Stimulated activated CD8-positive, alpha-beta memory T cell treated with anti-CD3 and anti-CD28 coated beads, Interleukin-4, amount 100 ng/mL, for 1 hour (primary cell): ENCODE data around the gene APOO.

Source experiments
- DNase-seq, 2 donors: peaks; one replicate each; pipeline ENCODE4 v3.0.0-alpha.2; 2020; ENCODE audit warnings: low read depth in 2 of 2, low spot score in 1 of 2

Gene APOO

GRCh38 chrX:23907498-23908218 lies at the start of gene APOO, which contains the start of gene CXorf58:
TSS of gene APOO (minus strand) at chrX:23907938. CDS start at chrX:23907702, 236 bp downstream.
TSS of gene CXorf58 (plus strand) at chrX:23908006. CDS start at chrX:23910303, 2,297 bp downstream.
- peak; percentile 66 to 80 for DNase-seq

- no peak for DNase-seq
These were observed 46.7 kb upstream of the APOO start for GRCh38 chrX:23954396-23954795.

GRCh38 chrX:23953908-23954269 lies 46.2 kb upstream of the APOO start:
- no peak for DNase-seq

DNA sequence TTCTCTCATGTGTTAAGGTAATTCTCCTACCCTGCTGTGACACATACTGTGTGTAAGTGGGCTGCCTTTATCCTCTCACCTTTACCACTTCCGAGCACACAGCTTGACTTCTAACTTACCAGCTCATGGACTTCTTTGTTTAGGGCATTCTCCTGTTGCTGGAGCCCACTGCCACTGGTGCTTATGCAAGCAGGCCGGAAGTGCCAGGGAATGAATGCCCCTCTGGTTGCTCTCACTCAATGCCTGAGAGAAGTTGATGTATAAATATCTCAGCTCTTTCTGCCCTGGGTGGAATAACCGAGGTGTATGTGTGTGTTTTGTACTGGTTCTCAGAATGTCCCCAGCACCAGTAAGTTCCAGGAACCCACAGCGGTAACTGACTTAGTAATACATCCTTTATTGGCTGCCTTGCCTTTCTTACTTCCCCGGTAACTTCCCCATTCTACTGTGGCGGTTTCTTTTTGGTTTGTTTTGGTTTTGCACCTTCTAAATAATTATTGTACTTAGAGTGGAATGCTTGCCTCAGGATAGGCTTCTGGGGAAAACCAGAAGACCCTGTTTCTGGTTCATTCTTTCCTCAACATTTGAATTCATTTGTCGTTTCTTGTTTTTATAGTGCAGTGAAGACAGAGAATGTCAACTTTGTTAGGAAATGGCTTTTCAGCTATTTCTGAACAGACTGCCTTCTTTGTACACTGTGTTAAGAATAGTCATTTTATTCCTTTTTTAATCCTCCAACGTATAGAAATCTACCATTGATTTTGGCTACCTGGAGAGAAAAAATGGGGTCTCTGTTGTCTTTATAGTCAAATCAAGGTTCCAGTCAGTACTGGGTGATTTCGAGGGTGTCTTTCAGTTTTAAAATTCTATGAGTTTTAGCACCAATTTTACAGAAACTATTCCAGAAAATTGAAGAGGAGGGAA lies 45.5 kb upstream of the APOO start:
- no peak for DNase-seq

GRCh38 chrX:23952391-23952790 lies 44.7 kb upstream of the APOO start:
- no peak for DNase-seq

- no peak for DNase-seq
These were observed 37.5 kb upstream of the APOO start for GRCh38 chrX:23945206-23945605.

GRCh38 chrX:23944234-23944633 lies 36.5 kb upstream of the APOO start:
- DNase-seq, result no peak

DNA sequence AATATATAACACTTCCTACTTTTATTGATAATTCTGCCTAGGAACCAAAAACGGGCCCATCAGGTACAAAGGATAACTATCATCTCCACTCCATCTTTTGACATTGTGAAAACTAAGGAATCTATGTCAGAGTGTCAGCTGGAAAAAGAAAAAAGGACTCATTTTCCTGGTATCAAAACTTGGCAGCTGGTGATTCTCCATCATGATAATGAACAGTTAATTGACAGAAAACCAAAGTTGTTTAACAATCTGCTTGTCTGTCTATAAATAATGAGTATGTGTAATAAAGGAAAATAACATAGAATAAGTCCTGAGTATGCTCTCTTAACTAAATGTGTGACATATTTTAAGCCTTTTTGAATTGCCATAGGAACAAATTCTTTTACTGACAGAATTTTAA lies 31.5 kb upstream of the APOO start:
- DNase-seq, result no peak

- no peak for DNase-seq
These were observed 31.0 kb upstream of the APOO start for GRCh38 chrX:23938690-23939089.

DNA sequence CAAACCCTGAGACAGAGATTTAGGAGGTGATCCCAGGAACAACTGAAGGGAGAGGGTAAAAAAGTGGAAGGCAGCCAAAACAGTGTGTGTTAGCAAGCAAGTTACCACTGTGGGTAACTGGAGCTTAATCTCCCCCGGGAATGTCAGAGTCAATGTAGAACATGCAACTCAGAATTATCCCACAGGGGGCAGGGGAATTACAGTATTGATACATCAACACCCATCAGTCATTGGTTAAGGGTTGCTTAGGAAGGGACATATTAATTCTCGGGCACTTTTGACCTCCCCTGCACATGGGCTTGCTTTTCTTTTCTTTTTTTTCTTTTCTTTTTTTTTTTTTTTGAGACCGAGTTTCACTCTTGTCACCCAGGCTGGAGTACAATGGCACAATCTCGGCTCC lies 29.4 kb upstream of the APOO start:
- no peak for DNase-seq

DNA sequence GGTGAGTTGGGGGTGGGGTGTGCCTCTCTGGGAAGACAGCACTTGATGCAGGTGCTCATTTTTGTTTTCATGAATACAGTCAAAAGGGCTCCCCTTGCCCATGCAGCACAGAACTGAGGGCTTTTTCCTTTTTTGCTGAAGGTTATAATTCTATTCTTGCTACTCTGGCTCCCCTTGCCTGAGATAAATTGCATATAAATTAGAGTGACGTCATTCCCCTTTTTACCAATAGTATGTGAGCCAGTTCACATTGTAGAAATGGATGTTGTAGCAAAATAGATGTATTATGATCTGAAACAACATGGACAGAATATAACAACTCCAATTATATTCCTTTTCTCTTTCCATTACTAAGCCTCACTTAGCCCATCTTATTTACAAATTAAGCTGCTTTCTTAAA lies 28.4 kb upstream of the APOO start:
- no peak for DNase-seq

GRCh38 chrX:23935106-23935505 lies 27.4 kb upstream of the APOO start:
- DNase-seq, result no peak

GRCh38 chrX:23932046-23932445 lies 24.3 kb upstream of the APOO start:
- DNase-seq, result no peak

GRCh38 chrX:23930894-23931604 lies 23.3 kb upstream of the APOO start:
- no peak for DNase-seq

GRCh38 chrX:23926015-23926414 lies 18.3 kb upstream of the APOO start:
- no peak for DNase-seq

DNA sequence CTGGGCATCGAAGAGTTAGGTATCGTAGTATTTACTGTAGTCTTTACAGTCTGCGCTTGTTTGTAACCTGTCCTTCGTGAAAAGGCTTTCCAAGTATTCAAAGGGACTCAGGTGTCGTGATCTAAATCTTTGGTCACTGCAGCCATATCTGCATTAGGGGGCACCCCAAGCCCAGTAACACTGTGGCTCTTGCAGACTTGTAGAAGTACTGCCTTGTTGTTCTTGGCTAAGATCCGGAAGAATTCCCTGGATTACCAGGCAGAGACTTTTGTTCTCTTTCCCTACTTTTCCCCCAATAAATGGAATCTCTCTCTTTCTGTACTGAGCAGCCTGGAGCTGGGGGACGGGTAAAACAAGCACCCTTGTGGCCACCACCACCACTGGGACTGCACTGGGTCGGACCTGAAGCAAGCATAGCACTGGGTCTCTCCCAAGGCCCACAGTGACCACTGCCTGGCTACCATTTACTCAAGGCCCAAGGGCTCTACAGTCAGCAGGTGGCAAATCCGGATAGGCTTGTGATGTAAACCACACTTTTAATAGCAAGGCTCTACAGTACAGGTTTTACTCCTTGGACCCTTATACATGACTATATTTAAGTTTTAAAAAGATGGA lies 12.1 kb upstream of the APOO start:
- DNase-seq, result no peak

GRCh38 chrX:23919148-23919547 lies 11.4 kb upstream of the APOO start:
- no peak for DNase-seq

DNA sequence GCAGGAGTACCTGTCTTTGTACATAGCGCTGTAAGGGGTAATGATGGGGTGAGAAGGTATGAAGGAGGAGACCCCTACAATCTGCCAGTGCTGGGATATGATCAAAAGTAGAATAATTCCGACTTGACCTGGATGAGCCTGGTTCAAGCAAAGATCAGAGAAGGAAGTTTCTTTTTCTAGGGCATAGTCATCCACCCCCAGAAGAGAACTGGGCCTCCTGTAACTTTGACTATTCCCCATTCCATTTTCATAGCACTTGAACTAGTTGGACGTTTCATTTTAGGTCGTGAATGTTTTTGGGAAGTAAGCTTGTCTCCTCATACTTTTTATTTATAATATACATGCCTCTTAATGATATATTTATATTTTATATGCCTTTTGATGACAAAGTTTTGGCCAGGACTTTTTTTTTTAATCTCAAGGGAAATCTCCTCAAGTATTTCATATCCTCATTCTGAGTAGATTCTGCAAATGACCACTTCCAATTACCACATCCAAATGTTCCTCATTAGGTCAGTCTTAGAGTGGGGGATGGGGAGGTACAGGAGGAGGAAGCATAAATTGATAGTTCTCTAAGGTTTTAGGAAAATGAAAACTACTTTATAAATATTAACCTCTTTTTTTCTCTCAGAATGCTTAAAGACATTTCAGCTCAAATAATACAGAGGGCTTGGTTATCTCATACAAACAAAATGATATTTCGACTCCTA lies 3.5 kb upstream of the APOO start:
- DNase-seq, result no peak

DNA sequence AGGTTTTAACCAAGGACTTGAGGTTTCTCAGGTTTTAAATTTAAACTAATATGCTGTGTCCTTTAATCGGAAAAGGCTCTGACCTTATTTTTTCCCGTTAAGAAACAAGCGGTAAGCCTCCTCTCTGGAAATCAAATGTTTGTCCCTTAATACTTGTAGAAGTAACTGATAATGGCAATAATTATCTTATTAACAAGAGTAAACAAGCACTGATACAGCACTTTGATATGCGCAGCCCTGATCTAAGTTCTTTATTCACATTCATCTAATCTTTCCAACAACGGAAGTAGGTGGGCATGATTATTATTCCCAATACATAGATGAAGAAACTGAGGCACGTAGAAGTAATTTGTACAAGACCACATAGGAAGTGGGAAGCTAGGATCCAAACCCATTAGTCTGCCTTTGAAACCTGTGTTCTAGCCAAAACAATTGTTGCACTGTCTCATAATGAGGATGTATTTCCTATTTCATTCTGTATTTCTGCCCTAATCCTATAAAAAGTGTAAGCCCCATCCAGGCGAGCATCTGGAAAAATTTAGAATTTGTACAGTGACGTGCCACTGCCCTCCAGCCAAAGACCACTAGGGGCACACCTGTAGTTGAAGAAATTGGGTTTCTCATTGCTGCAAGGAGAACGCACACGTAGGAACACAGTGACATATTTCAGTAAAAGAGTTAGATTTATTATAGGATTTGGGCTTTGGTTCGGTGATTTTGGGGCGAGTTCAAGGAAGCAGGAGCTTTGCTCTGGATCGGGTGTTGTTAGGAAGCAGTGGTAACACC lies 674 bp upstream of the APOO start:
- DNase-seq, result no peak

DNA sequence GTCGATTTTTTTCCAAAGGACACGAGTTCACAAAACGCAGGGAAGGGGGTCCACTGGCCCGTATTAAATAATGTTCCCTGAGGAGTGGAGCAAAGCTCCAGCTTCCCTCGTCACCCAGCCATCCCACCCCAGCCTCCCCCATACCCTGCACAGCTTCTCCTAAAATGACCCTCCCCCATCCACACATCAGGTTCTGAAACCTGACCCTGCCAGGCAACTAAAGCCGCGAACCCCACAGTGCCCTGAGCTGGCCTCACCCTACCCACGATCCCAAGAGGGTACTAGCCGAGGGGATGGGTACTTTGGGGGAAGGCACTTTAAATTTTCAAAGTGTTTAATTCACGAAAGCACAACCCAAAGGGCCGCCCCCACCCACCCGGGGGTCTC lies 634 bp downstream of the APOO start:
- DNase-seq, result no peak
